Esophagus (tissue), 2 donors: ENCODE measurements around the gene LYPD6. TPM values are rescaled to one million over a fixed set of nuclear protein-coding genes. Genes with fewer than 3 reads are reported as not detected.
"Not testable (repeated sequence)": the region's sequence is repeated elsewhere in the genome, so short reads cannot be mapped to it uniquely, and the experiment has no call there.

Source experiments
- H3K27ac ChIP-seq, 2 donors: one replicate each; pipeline ENCODE4 v1.5.1; 2013; ENCODE audit warnings: low read depth in 2 of 2, mild to moderate bottlenecking in 2 of 2, inconsistent platforms in 1 of 2, low read length in 1 of 2, moderate library complexity in 1 of 2
- H3K27me3 ChIP-seq, 2 donors: one replicate each; pipeline ENCODE4 v1.6.1; 2013; ENCODE audit warnings: low read length in 2 of 2, control low read depth in 1 of 2, mild to moderate bottlenecking in 1 of 2; ENCODE audit not compliant: insufficient read depth in 2 of 2, control insufficient read depth in 1 of 2
- H3K36me3 ChIP-seq, 2 donors: one replicate each; pipeline ENCODE4 v1.6.1; 2013; ENCODE audit warnings: low read length in 1 of 2; ENCODE audit not compliant: control insufficient read depth in 2 of 2, insufficient read depth in 2 of 2
- H3K4me1 ChIP-seq, 2 donors: one replicate each; pipeline ENCODE4 v1.6.1; 2013; ENCODE audit warnings: low read length in 1 of 2; ENCODE audit not compliant: control insufficient read depth in 2 of 2, insufficient read depth in 2 of 2
- H3K4me3 ChIP-seq, 2 donors: one replicate each; pipeline ENCODE4 v1.5.1; 2013; ENCODE audit warnings: low read length in 2 of 2, mild to moderate bottlenecking in 2 of 2, low read depth in 1 of 2, moderate library complexity in 1 of 2
- H3K9me3 ChIP-seq, 2 donors: one replicate each; pipeline ENCODE4 v1.6.1; 2013; ENCODE audit warnings: mild to moderate bottlenecking in 2 of 2, low read depth in 1 of 2, low read length in 1 of 2, moderate library complexity in 1 of 2; ENCODE audit not compliant: control insufficient read depth in 2 of 2, insufficient read depth in 1 of 2
- WGBS, 2 donors: extraction: QIAGEN DNeasy Blood & Tissue Kit; methylation state at CpG; one replicate each; pipeline ENCODE4 v1.1.7; 2013; 5-methylcytosine and 5-hydroxymethylcytosine counted together
- polyA plus RNA-seq, 2 donors: library from polyadenylated mRNA; stranded (reverse); fragments of 200-250 nt; gene quantifications; one replicate each; pipeline ENCODE4 v1.2.3, GENCODE V29; 2013
- donor health status: healthy with polysubstance abuse.
- donor health status: Bipolar disorder and iron deficiency.

The LYPD6 gene
- polyA plus RNA-seq, 2 donors, result 0.41 to 0.51 TPM

GRCh38 chr2:149314687-149315086 lies 15.7 kb upstream of the LYPD6 start:
- 28 to 69% methylated on average over 1 of the region's 1 CpG for WGBS, 2 donors

GRCh38 chr2:149315461-149315860 lies 14.9 kb upstream of the LYPD6 start:
- H3K4me3 ChIP-seq, result no peak overlapping the region
- H3K4me1 ChIP-seq, result no peaks in the 10 kb centered on the region
- H3K27me3 ChIP-seq, result no peaks in the 10 kb centered on the region
- WGBS, 2 donors, result 72 to 73% methylated on average over 3 of the region's 3 CpGs
- no peak overlapping the region for H3K27ac ChIP-seq
- H3K9me3 ChIP-seq, result peaks cover 0 to under 1% of the 10 kb centered on the region in 2 donors
- H3K36me3 ChIP-seq, result no peaks in the 10 kb centered on the region

More at GRCh38 chr2:149314687-149315086, 15.7 kb upstream of the LYPD6 start:
- H3K4me1 ChIP-seq, result no peaks in the 10 kb centered on the region
- H3K27me3 ChIP-seq, result no peaks in the 10 kb centered on the region
- H3K4me3 ChIP-seq, result no peak overlapping the region
- H3K9me3 ChIP-seq, result peaks cover 0 to 2% of the 10 kb centered on the region in 2 donors
- H3K36me3 ChIP-seq, result no peaks in the 10 kb centered on the region
- H3K27ac ChIP-seq, result no peak overlapping the region

GRCh38 chr2:149318566-149318965 lies 11.8 kb upstream of the LYPD6 start:
- not testable (repeated sequence) for H3K4me3 ChIP-seq, H3K27ac ChIP-seq, H3K36me3 ChIP-seq, H3K27me3 ChIP-seq, H3K4me1 ChIP-seq, H3K9me3 ChIP-seq
- 95 to 96% methylated on average over 3 of the region's 3 CpGs for WGBS, 2 donors

GRCh38 chr2:149320362-149320761 lies 10.0 kb upstream of the LYPD6 start:
- Histone ChIP-seq H3K4me3 (no peak overlapping the region), H3K27me3 (no peaks in the 10 kb centered on the region), H3K9me3 (no peaks in the 10 kb centered on the region), H3K4me1 (no peaks in the 10 kb centered on the region), H3K27ac (no peak overlapping the region), H3K36me3 (no peaks in the 10 kb centered on the region)
- WGBS, 2 donors, result 50 to 68% methylated on average over 35 to 36 of the region's 36 CpGs

GRCh38 chr2:149329068-149329467 lies 1.3 kb upstream of the LYPD6 start:
- no peak overlapping the region for H3K27ac ChIP-seq

DNA sequence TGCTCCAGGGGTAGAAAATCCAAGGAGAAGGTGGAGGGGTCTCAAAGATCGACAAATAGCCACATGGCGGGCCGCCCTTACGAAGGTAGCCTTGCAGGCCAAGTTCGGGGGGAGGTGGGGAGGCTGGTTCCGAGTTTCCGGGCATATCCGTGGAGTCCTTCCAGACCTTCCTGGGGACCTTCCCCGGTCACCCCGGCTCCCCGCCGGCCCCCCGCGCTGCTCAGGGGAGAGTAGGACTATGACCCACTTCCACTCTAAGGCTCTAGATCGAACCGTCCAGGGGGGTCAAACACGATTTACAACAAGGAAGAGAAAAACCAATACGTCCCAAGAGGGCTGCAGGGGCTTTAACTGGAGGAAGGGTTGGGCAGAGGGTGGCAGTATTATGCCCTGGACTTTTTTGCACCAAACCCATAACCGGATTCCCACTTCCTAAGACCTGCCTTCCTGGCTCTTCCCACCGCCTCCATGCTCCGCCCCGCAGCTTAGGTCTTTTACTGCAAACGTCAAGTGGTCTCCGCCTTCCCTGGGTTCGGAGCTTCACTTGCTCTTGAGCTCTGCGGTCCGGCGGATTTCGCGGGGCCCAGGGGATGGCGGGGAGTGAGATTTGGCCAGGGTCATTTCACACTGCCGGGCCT lies 779 bp upstream of the LYPD6 start:
- Histone ChIP-seq H3K36me3 (no peaks in the 10 kb centered on the region), H3K27me3 (peaks cover 0 to 3% of the 10 kb centered on the region in 2 donors), H3K4me3 (peak overlapping the region; percentile 65 to 73), H3K27ac (peak overlapping the region in 1 of 2 donors; percentile 14), H3K4me1 (peaks cover 0 to 9% of the 10 kb centered on the region in 2 donors), H3K9me3 (no peaks in the 10 kb centered on the region)
- 8 to 10% methylated on average over 32 of the region's 32 CpGs for WGBS, 2 donors

More at GRCh38 chr2:149329068-149329467, 1.3 kb upstream of the LYPD6 start:
- Histone ChIP-seq H3K4me3 (no peak overlapping the region), H3K36me3 (no peaks in the 10 kb centered on the region), H3K9me3 (no peaks in the 10 kb centered on the region), H3K27me3 (peaks cover 0 to 3% of the 10 kb centered on the region in 2 donors), H3K4me1 (peaks cover 0 to 9% of the 10 kb centered on the region in 2 donors)
- 17 to 20% methylated on average over 8 of the region's 8 CpGs for WGBS, 2 donors

DNA sequence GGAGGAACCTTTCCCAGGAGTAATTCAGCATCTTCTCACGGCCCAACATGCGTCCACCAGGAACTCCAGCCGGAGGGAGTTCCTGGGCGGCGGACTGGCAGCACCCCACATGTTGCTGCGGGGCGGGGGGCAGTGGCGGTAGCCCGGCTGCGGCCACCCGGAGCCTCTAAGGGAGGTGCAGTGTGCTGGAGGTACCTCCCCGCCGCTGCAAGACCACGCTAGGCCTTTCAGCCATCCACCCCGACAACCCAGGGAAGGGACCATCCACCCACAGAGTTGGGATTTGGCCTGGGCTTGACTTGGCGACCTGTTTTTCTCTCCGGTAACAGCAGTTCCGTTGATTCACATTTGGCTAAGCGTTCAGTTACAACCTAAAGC lies 625 bp downstream of the LYPD6 start:
- 2 to 3% methylated on average over 19 of the region's 19 CpGs for WGBS, 2 donors
- Histone ChIP-seq H3K4me3 (peak overlapping the region; percentile 65 to 73), H3K27ac (no peak overlapping the region), H3K27me3 (peaks cover 0 to 3% of the 10 kb centered on the region in 2 donors), H3K36me3 (no peaks in the 10 kb centered on the region), H3K4me1 (peaks cover 0 to 9% of the 10 kb centered on the region in 2 donors), H3K9me3 (no peaks in the 10 kb centered on the region)

GRCh38 chr2:149332364-149332763 lies 2.0 kb downstream of the LYPD6 start:
- no peaks in the 10 kb centered on the region for H3K9me3 ChIP-seq
- 71 to 76% methylated on average over 2 of the region's 2 CpGs for WGBS, 2 donors

DNA sequence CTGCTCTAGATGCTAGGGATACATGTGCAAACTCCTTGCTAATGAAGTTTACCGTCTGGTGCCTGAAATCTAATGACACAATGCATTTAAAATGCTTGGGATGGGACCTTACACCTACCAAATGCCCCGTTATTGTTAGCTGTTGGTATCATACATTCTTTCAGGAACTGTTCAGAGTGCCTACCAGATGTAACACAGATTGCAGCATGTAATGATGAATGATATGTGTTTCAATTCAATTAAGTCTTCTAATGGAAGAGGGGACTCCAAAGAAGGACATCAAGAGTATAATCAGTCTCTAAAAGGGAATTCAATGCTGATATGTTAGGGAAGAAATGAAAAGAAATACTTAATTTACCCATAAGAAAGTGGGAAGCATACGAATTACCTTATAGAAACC lies 3.2 kb downstream of the LYPD6 start:
- H3K4me1 ChIP-seq, result peaks cover 0 to 9% of the 10 kb centered on the region in 2 donors
- H3K9me3 ChIP-seq, result no peaks in the 10 kb centered on the region
- peaks cover 0 to 3% of the 10 kb centered on the region in 2 donors for H3K27me3 ChIP-seq
- WGBS, 2 donors, result 86 to 87% methylated on average over 3 of the region's 3 CpGs
- no peak overlapping the region for H3K27ac ChIP-seq
- H3K4me3 ChIP-seq, result no peak overlapping the region
- no peaks in the 10 kb centered on the region for H3K36me3 ChIP-seq

More at GRCh38 chr2:149332364-149332763, 2.0 kb downstream of the LYPD6 start:
- Histone ChIP-seq H3K27me3 (peaks cover 0 to 3% of the 10 kb centered on the region in 2 donors), H3K36me3 (no peaks in the 10 kb centered on the region), H3K4me1 (peaks cover 0 to 9% of the 10 kb centered on the region in 2 donors), H3K4me3 (no peak overlapping the region), H3K27ac (no peak overlapping the region)

DNA sequence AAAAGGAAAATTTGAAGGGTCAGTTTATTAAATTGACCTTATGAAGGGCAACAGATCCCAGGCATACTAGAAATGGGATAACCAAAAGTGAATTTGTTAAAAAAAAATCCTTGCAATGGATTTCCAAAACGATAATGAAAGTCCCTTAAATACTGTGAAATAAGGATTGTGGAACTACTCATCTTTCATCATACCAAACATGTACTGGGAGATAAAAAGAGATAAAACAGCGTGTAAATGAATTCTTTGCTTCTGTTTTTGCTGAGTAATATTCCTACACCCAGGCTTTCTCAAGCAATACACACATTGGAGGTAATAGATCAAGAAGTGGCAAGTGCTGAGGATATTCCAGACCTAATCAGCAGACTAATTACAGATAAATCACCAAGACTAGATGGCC lies 3.8 kb downstream of the LYPD6 start:
- H3K9me3 ChIP-seq, result no peaks in the 10 kb centered on the region
- H3K27ac ChIP-seq, result no peak overlapping the region
- peaks cover 0 to 9% of the 10 kb centered on the region in 2 donors for H3K4me1 ChIP-seq
- peaks cover 0 to 3% of the 10 kb centered on the region in 2 donors for H3K27me3 ChIP-seq
- WGBS, 2 donors, result 64 to 91% methylated on average over 2 of the region's 2 CpGs
- H3K36me3 ChIP-seq, result no peaks in the 10 kb centered on the region
- no peak overlapping the region for H3K4me3 ChIP-seq
